ENCODE measurements around the gene THAP3. TPM values are rescaled to one million over a fixed set of nuclear protein-coding genes. Genes with fewer than 3 reads are reported as not detected.
"Not testable (repeated sequence)": the region's sequence is repeated elsewhere in the genome, so short reads cannot be mapped to it uniquely, and the experiment has no call there.

Gene THAP3
- total and polyA plus RNA-seq, 2 donors (not counting 1 experiment from before 2014, with no cell fraction given), result 20.2 to 30.4 TPM

GRCh38 chr1:6660415-6661049, 35.9 kb downstream of the THAP3 start:
- no peak for TF ChIP-seq CTCF (IDR thresholded peaks at IDR 0.05)
- no peak for TF ChIP-seq EZH2 (IDR thresholded peaks at IDR 0.05; ENCODE audit: borderline replicate concordance, insufficient read depth, low read depth, low read length, poor library complexity, severe bottlenecking)
- no peak overlapping the region for H3K4me2 ChIP-seq (replicated peaks; ENCODE audit: low read depth, low read length, poor library complexity, severe bottlenecking)
- Mint-ChIP-seq H3K4me3 (no peak overlapping the region), H3K27me3 (no peaks in the 10 kb centered on the region), H3K27ac (no peak overlapping the region), H3K4me1 (no peaks in the 10 kb centered on the region), H3K9me3 (ENCODE audit: insufficient read depth) (no peaks in the 10 kb centered on the region)
- H3K36me3 ChIP-seq (replicated peaks in 1 of 2; ENCODE audit: control extremely low read depth in 1 of 2, control insufficient read depth in 1 of 2, extremely low read depth in 1 of 2, insufficient read depth in 2 of 2, low read length in 1 of 2), result peaks cover 3 to 14% of the 10 kb centered on the region in 2 experiments
- H3K27ac ChIP-seq (ENCODE audit: low read length in 2 of 2), result no peak overlapping the region
- peaks cover 13% of the 10 kb centered on the region for H3K79me2 ChIP-seq (ENCODE audit: control insufficient read depth, insufficient read depth, low read length)
- peaks cover 6% of the 10 kb centered on the region for H4K20me1 ChIP-seq (ENCODE audit: control insufficient read depth, insufficient read depth, low read length, poor library complexity, severe bottlenecking)
- H2AFZ ChIP-seq (ENCODE audit: insufficient read depth, low read depth, low read length, poor library complexity, severe bottlenecking), result no peak overlapping the region
- DNase-seq (no peak), ATAC-seq (ENCODE audit: low read depth) (no peak)
- no peaks in the 10 kb centered on the region for H3K27me3 ChIP-seq (replicated peaks in 1 of 4; ENCODE audit: control extremely low read depth in 1 of 4, control insufficient read depth in 3 of 4, insufficient read depth in 4 of 4, low read length in 3 of 4)
- 100% methylated on average over 2 of the region's 7 CpGs for WGBS (ENCODE audit: insufficient coverage)
- H3K9me3 ChIP-seq (ENCODE audit: control extremely low read depth in 1 of 3, control insufficient read depth in 2 of 3, insufficient read depth in 1 of 3, low read length in 2 of 3), result no peaks in the 10 kb centered on the region
- intact Hi-C loops (cut with micrococcal nuclease), result no loop called here
- CTCF ChIA-PET, result no interaction called here
- POLR2A ChIA-PET, result no interaction called here
- no peak overlapping the region for H3K9ac ChIP-seq (ENCODE audit: low read length)
- H3K4me3 ChIP-seq (ENCODE audit: control extremely low read depth in 1 of 5, extremely low read depth in 1 of 5, insufficient read depth in 1 of 5, low read depth in 2 of 5, low read length in 4 of 5), result no peak overlapping the region
- H3K4me1 ChIP-seq (ENCODE audit: control insufficient read depth in 2 of 2, insufficient read depth in 2 of 2, low read length in 2 of 2), result no peaks in the 10 kb centered on the region

- H3K4me2 ChIP-seq (replicated peaks; ENCODE audit: low read depth, low read length, poor library complexity, severe bottlenecking); POLR2A ChIA-PET; H3K27me3 Mint-ChIP-seq; H3K27ac ChIP-seq (ENCODE audit: low read length in 2 of 2); H3K27ac Mint-ChIP-seq; CTCF ChIA-PET; intact Hi-C loops (cut with micrococcal nuclease); H3K9me3 ChIP-seq (ENCODE audit: control extremely low read depth in 1 of 3, control insufficient read depth in 2 of 3, insufficient read depth in 1 of 3, low read length in 2 of 3); H3K9me3 Mint-ChIP-seq (ENCODE audit: insufficient read depth); H3K4me1 ChIP-seq (ENCODE audit: control insufficient read depth in 2 of 2, insufficient read depth in 2 of 2, low read length in 2 of 2); H2AFZ ChIP-seq (ENCODE audit: insufficient read depth, low read depth, low read length, poor library complexity, severe bottlenecking); H4K20me1 ChIP-seq (ENCODE audit: control insufficient read depth, insufficient read depth, low read length, poor library complexity, severe bottlenecking); DNase-seq; H3K4me3 Mint-ChIP-seq; H3K4me1 Mint-ChIP-seq; H3K9ac ChIP-seq (ENCODE audit: low read length); H3K4me3 ChIP-seq (ENCODE audit: control extremely low read depth in 1 of 5, extremely low read depth in 1 of 5, insufficient read depth in 1 of 5, low read depth in 2 of 5, low read length in 4 of 5); ATAC-seq (ENCODE audit: low read depth); H3K27me3 ChIP-seq (replicated peaks in 1 of 4; ENCODE audit: control extremely low read depth in 1 of 4, control insufficient read depth in 3 of 4, insufficient read depth in 4 of 4, low read length in 3 of 4): not testable (repeated sequence)
- peaks cover 27% of the 10 kb centered on the region for H3K79me2 ChIP-seq (ENCODE audit: control insufficient read depth, insufficient read depth, low read length)
- 98% methylated on average over 6 of the region's 7 CpGs for WGBS (ENCODE audit: insufficient coverage)
- H3K36me3 ChIP-seq (replicated peaks in 1 of 2; ENCODE audit: control extremely low read depth in 1 of 2, control insufficient read depth in 1 of 2, extremely low read depth in 1 of 2, insufficient read depth in 2 of 2, low read length in 1 of 2), result peaks cover 3 to 29% of the 10 kb centered on the region in 2 experiments
Observed at GRCh38 chr1:6662468-6662867, 37.8 kb downstream of the THAP3 start.
